A673 (cell line): ENCODE results near the gene EPS15.

Experiments
- CTCF ChIP-seq: fragments of 300-800, 200-600 bp; sonication (generic); conservative IDR thresholded peaks from 2 replicates; pipeline ENCODE4 v1.5.1; 2017; ENCODE audit warnings: low read depth, mild to moderate bottlenecking, antibody characterized with exemption, low read length, moderate library complexity, mixed read lengths
- EZH2 ChIP-seq: fragments of 200-600 bp; sonication (generic); IDR thresholded peaks from 2 replicates; pipeline ENCODE4 v1.6.1; 2017; ENCODE audit warnings: borderline replicate concordance, low read depth, mild to moderate bottlenecking, mixed read lengths, antibody characterized with exemption, low read length; ENCODE audit not compliant: poor library complexity, severe bottlenecking

DNA sequence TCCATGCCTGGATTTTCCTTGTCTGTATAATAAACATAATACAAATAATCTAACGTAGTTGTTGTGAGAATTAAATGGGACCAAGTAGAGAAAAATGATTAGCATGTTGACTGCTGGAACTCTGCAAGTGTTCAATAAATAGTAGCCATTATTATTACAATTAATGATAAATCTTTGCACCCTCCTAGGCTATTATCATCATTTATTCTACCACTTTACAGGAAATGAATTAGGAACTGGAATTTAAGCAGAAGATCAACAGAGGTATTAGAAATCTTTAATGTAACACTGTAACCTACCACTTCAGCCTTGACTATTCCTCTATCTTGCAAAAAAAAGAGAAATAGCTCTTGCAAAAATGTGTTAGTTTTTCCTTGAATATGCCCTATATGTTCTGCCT, 126.8 kb downstream of the EPS15 start:
- TF ChIP-seq CTCF (no peak), EZH2 (no peak)
